H9 (cell line): ENCODE measurements around the gene LYRM1. TPM values are rescaled to one million over a fixed set of nuclear protein-coding genes. Genes with fewer than 3 reads are reported as not detected.
A peak's percentile ranks its signal among the peaks of the same experiment; 100 is the strongest.

ENCODE experiments used
- DNase-seq: peaks from one replicate; pipeline ENCODE4 v3.0.0-alpha.2; 2017
- H2AFZ ChIP-seq: one replicate; pipeline ENCODE4 v1.6.1; 2013; ENCODE audit warnings: mild to moderate bottlenecking, low read length, control low read depth, moderate library complexity
- H2AK5ac ChIP-seq: 2 replicates; pipeline ENCODE4 v1.6.1; 2013; ENCODE audit warnings: low read length, control low read depth, mixed read lengths; ENCODE audit not compliant: insufficient read length
- H2BK120ac ChIP-seq: one replicate; pipeline ENCODE4 v1.6.1; 2013; ENCODE audit warnings: low read depth, mild to moderate bottlenecking, low read length, control low read depth, inconsistent platforms; ENCODE audit not compliant: poor library complexity, severe bottlenecking
- H2BK12ac ChIP-seq: 2 replicates; pipeline ENCODE4 v1.6.1; 2013; ENCODE audit warnings: low read length, control low read depth, mixed read lengths, low read depth; ENCODE audit not compliant: insufficient read length
- H2BK15ac ChIP-seq: 2 replicates; pipeline ENCODE4 v1.6.1; 2013; ENCODE audit warnings: low read depth, low read length, control low read depth
- H2BK20ac ChIP-seq: one replicate; pipeline ENCODE4 v1.6.1; 2013; ENCODE audit warnings: low read depth, mild to moderate bottlenecking, low read length, control low read depth, inconsistent platforms; ENCODE audit not compliant: poor library complexity, severe bottlenecking
- H2BK5ac ChIP-seq: 2 replicates; pipeline ENCODE4 v1.6.1; 2013; ENCODE audit warnings: low read length, control low read depth, mixed read lengths; ENCODE audit not compliant: insufficient read length
- H3K14ac ChIP-seq: 2 replicates; pipeline ENCODE4 v1.6.1; 2013; ENCODE audit warnings: low read length, control low read depth; ENCODE audit not compliant: insufficient read depth
- H3K18ac ChIP-seq: 2 replicates; pipeline ENCODE4 v1.6.1; 2013; ENCODE audit warnings: low read depth, mild to moderate bottlenecking, mixed read lengths, low read length, control low read depth; ENCODE audit not compliant: insufficient read length
- H3K23ac ChIP-seq: 2 replicates; pipeline ENCODE4 v1.6.1; 2013; ENCODE audit warnings: low read length, control low read depth, mixed read lengths, low read depth; ENCODE audit not compliant: insufficient read length
- H3K23me2 ChIP-seq: 2 replicates; pipeline ENCODE4 v1.6.1; 2013; ENCODE audit warnings: low read depth, mild to moderate bottlenecking, mixed read lengths, low read length, control low read depth; ENCODE audit not compliant: insufficient read length, poor library complexity, severe bottlenecking
- H3K27ac ChIP-seq: 2 replicates; pipeline ENCODE4 v1.5.1; 2013; ENCODE audit warnings: low read length, control low read depth, mixed read lengths, low read depth; ENCODE audit not compliant: insufficient read length
- H3K27me3 ChIP-seq: 2 replicates; pipeline ENCODE4 v1.6.1; 2013; ENCODE audit warnings: low read length, control low read depth, inconsistent platforms; ENCODE audit not compliant: insufficient read depth
- H3K4ac ChIP-seq: 2 replicates; pipeline ENCODE4 v1.6.1; 2013; ENCODE audit warnings: low read depth, mild to moderate bottlenecking, control low read depth, inconsistent platforms, low read length, moderate library complexity
- H3K4me1 ChIP-seq: 2 replicates; pipeline ENCODE4 v1.6.1; 2013; ENCODE audit warnings: low read length, control low read depth, inconsistent platforms; ENCODE audit not compliant: insufficient read depth
- H3K4me2 ChIP-seq: 2 replicates; pipeline ENCODE4 v1.6.1; 2013; ENCODE audit warnings: low read length, control low read depth, mixed read lengths; ENCODE audit not compliant: insufficient read length, insufficient read depth
- H3K56ac ChIP-seq: 2 replicates; pipeline ENCODE4 v1.6.1; 2013; ENCODE audit warnings: low read depth, mild to moderate bottlenecking, mixed read lengths, low read length, control low read depth; ENCODE audit not compliant: insufficient read length
- H3K79me1 ChIP-seq: 2 replicates; pipeline ENCODE4 v1.6.1; 2013; ENCODE audit warnings: low read depth, mild to moderate bottlenecking, moderate library complexity, low read length, control low read depth, inconsistent platforms; ENCODE audit not compliant: insufficient read depth, poor library complexity, severe bottlenecking
- H3K79me2 ChIP-seq: 2 replicates; pipeline ENCODE4 v1.6.1; 2013; ENCODE audit warnings: low read length, control low read depth, inconsistent platforms; ENCODE audit not compliant: insufficient read depth
- H3K9ac ChIP-seq: 2 replicates; pipeline ENCODE4 v1.6.1; 2013; ENCODE audit warnings: low read length, control low read depth, mixed read lengths; ENCODE audit not compliant: insufficient read length; ENCODE audit errors: extremely low read depth
- H3K9me3 ChIP-seq: one replicate; pipeline ENCODE4 v1.6.1; 2013; ENCODE audit warnings: low read depth, low read length, inconsistent platforms; ENCODE audit not compliant: control insufficient read depth
- H3T11ph ChIP-seq: one replicate; pipeline ENCODE4 v1.6.1; 2013; ENCODE audit warnings: mild to moderate bottlenecking, low read length, control low read depth, inconsistent platforms
- H4K20me1 ChIP-seq: one replicate; pipeline ENCODE4 v1.6.1; 2013; ENCODE audit not compliant: control insufficient read depth, insufficient read length, insufficient read depth
- H4K5ac ChIP-seq: 2 replicates; pipeline ENCODE4 v1.6.1; 2013; ENCODE audit warnings: low read depth, mild to moderate bottlenecking, mixed read lengths, low read length, control low read depth; ENCODE audit not compliant: insufficient read length
- H4K8ac ChIP-seq: replicated peaks from 2 replicates; pipeline ENCODE4 v1.6.1; 2013; ENCODE audit warnings: low read length, control low read depth, mixed read lengths, low read depth; ENCODE audit not compliant: insufficient read length
- H4K91ac ChIP-seq: 2 replicates; pipeline ENCODE4 v1.6.1; 2013; ENCODE audit warnings: low read depth, mild to moderate bottlenecking, moderate library complexity, mixed read lengths, low read length, control low read depth; ENCODE audit not compliant: insufficient read length
- H3K27ac Mint-ChIP-seq, 3 experiments: 2 replicates in 2 of 3; 3 replicates in 1 of 3; pipeline ENCODE4 v1.8.0; 2020 to 2021; ENCODE audit warnings: mixed read lengths in 3 of 3, mild to moderate bottlenecking in 1 of 3, moderate library complexity in 1 of 3
- H3K27me3 Mint-ChIP-seq: 2 replicates; pipeline ENCODE4 v1.8.0; 2021; ENCODE audit warnings: low read depth, mild to moderate bottlenecking, moderate library complexity, mixed read lengths
- H3K36me3 Mint-ChIP-seq, 3 experiments: 2 replicates in 2 of 3; 3 replicates in 1 of 3; pipeline ENCODE4 v1.8.0; 2020 to 2021; ENCODE audit warnings: low read depth in 3 of 3, mixed read lengths in 3 of 3; ENCODE audit not compliant: insufficient read depth in 1 of 3
- H3K4me1 Mint-ChIP-seq, 2 experiments: 2 replicates each; pipeline ENCODE4 v1.8.0; 2020; ENCODE audit warnings: mixed read lengths in 2 of 2
- H3K4me3 Mint-ChIP-seq, 2 experiments: 2 replicates in 1 of 2; 3 replicates in 1 of 2; pipeline ENCODE4 v1.8.0; 2020 to 2021; ENCODE audit warnings: mild to moderate bottlenecking in 2 of 2, mixed read lengths in 2 of 2, moderate library complexity in 1 of 2
- H3K9me3 Mint-ChIP-seq, 2 experiments: 2 replicates in 1 of 2; 3 replicates in 1 of 2; pipeline ENCODE4 v1.8.0; 2020; ENCODE audit warnings: mild to moderate bottlenecking in 2 of 2, mixed read lengths in 2 of 2, moderate library complexity in 1 of 2
- WGBS: extraction: QIAGEN DNeasy Blood & Tissue Kit; methylation state at CpG from one replicate; pipeline ENCODE4 v1.1.7; 2013; ENCODE audit warnings: missing lambda C conversion rate, low lambda C conversion rate, mixed read lengths; ENCODE audit not compliant: insufficient read length; ENCODE audit errors: extremely low coverage; 5-methylcytosine and 5-hydroxymethylcytosine counted together
- long read RNA-seq: library from polyadenylated mRNA; unstranded; transcript quantifications from one replicate; pipeline ENCODE4 v2.0.0, GENCODE V29; 2020
- total RNA-seq: library from RNA; stranded (reverse); gene quantifications from 2 replicates; pipeline ENCODE4 v1.2.1, GENCODE V29; 2021
- TF ChIP-seq, protein P1 (sequence below): fragments of 200-600 bp; sonication (generic); conservative IDR thresholded peaks from 3 replicates; pipeline ENCODE4 v1.8.0; 2021; ENCODE audit warnings: antibody characterized with exemption, mild to moderate bottlenecking

LYRM1 gene, protein sequence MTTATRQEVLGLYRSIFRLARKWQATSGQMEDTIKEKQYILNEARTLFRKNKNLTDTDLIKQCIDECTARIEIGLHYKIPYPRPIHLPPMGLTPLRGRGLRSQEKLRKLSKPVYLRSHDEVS
- 9.6 and 10.6 TPM in 2 replicates for total RNA-seq
- long read RNA-seq, transcript LYRM1-201 (5 exons, 1,626 nt) = minor isoform, 7 of 61 reads
- long read RNA-seq, transcript LYRM1-208 (4 exons, 460 nt) = major isoform, 24 of 61 reads
- long read RNA-seq, transcript LYRM1-204 (4 exons, 1,558 nt) = minor isoform, 7 of 61 reads
- long read RNA-seq, partial matches to known transcripts = 2 of 61 reads
- long read RNA-seq, other reads (novel, unspliced or antisense) = 18 of 61 reads

DNA sequence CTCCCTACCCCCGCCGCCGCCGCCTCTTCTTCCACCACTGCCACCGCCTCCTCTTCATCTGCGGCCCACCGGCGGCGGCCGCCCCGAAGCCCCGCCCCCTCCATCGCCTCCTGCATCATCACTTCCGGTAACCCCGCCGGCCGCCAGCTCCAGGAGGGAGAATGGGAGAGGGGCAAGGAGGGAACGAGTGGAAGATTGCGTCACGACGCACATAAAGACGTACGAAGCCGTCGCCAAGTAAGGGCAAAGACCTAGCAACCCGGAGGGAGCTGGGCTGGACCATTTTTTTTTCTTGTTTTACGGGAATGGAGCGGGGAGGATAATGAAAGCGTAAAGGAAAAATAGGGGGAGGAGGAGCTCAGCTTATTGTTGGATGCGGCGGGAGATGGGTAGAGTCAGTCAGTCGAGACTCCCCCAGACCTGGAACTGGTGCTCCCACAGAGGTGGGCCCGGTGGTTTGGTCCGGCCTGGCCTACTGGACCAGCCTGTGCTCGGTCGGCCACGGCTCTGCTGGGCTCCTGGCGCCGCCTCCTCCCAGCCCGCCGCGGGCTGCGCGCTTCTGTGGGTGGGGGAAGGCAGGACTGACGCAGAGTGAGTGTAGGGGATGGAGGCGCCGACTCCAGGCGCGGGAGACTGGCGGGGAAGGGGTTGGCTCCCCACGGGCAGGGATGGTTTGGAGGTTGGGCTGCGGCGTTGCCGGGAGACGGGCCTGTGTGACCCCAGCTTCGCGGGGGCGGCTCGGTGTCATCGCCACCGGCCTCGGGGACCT, at the start of gene LYRM1, which contains the start of gene DCUN1D3:
Gene LYRM1, plus strand, starts transcription at position 473 of the 769 bp plus-strand sequence. CDS start 14,785 bp downstream, outside the sequence.
Gene DCUN1D3, minus strand, starts transcription at position 60 of the 769 bp plus-strand sequence. CDS start 37,820 bp downstream, outside the sequence.
- no peak within 1 kb of the TSS for H2AFZ ChIP-seq

More for the DNA sequence above, at the start of gene LYRM1, which contains the start of gene DCUN1D3:
- peak within 1 kb of the TSS; percentile 34 for H3K56ac ChIP-seq
- H3K79me2 ChIP-seq = peaks cover 14% of the 10 kb centered on the region; the same call in 1 of the 2 replicates
- H2BK20ac ChIP-seq = no peak within 1 kb of the TSS
- Mint-ChIP-seq H3K4me1 (peaks cover 51 to 55% of the 10 kb centered on the region in 2 experiments), H3K27me3 (no peaks in the 10 kb centered on the region), H3K36me3 (peaks cover 3 to 23% (median 18%) of the 10 kb centered on the region in 3 experiments; a peak in 6 of 7 replicates), H3K4me3 (peak within 1 kb of the TSS; percentile 75 to 96), H3K27ac (peak within 1 kb of the TSS; percentile 99 to 100 (median 100)), H3K9me3 (no peaks in the 10 kb centered on the region; a peak in 1 of 5 replicates)
- peaks cover 14% of the 10 kb centered on the region for H3K23me2 ChIP-seq
- peak within 1 kb of the TSS; percentile 75 for H2BK120ac ChIP-seq
- H3K27me3 ChIP-seq = no peaks in the 10 kb centered on the region
- WGBS = no CpG with 5 or more reads among the region's 62 CpGs
- no peak within 1 kb of the TSS for H2AK5ac ChIP-seq
- H3K4me1 ChIP-seq = no peaks in the 10 kb centered on the region
- peak; percentile 98 for DNase-seq
- no peak within 1 kb of the TSS for H3K23ac ChIP-seq
- H3T11ph ChIP-seq = no peak within 1 kb of the TSS
- peak within 1 kb of the TSS; percentile 79 for H3K4me2 ChIP-seq
- H2BK12ac ChIP-seq = peak within 1 kb of the TSS; percentile 1
- H4K91ac ChIP-seq = peak within 1 kb of the TSS; percentile 31
- H3K4ac ChIP-seq = peak within 1 kb of the TSS; percentile 52; the same call in 1 of the 2 replicates
- H3K9ac ChIP-seq = peak within 1 kb of the TSS; percentile 98
- no peak within 1 kb of the TSS for H2BK15ac ChIP-seq
- H3K18ac ChIP-seq = peak within 1 kb of the TSS; percentile 99
- H4K20me1 ChIP-seq = no peaks in the 10 kb centered on the region
- H3K14ac ChIP-seq = peak within 1 kb of the TSS; percentile 99
- TF ChIP-seq, protein P1, sequence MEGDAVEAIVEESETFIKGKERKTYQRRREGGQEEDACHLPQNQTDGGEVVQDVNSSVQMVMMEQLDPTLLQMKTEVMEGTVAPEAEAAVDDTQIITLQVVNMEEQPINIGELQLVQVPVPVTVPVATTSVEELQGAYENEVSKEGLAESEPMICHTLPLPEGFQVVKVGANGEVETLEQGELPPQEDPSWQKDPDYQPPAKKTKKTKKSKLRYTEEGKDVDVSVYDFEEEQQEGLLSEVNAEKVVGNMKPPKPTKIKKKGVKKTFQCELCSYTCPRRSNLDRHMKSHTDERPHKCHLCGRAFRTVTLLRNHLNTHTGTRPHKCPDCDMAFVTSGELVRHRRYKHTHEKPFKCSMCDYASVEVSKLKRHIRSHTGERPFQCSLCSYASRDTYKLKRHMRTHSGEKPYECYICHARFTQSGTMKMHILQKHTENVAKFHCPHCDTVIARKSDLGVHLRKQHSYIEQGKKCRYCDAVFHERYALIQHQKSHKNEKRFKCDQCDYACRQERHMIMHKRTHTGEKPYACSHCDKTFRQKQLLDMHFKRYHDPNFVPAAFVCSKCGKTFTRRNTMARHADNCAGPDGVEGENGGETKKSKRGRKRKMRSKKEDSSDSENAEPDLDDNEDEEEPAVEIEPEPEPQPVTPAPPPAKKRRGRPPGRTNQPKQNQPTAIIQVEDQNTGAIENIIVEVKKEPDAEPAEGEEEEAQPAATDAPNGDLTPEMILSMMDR = no peak
- H4K5ac ChIP-seq = peak within 1 kb of the TSS; percentile 43
- H3K27ac ChIP-seq = peak within 1 kb of the TSS; percentile 59
- peaks cover 5% of the 10 kb centered on the region for H3K79me1 ChIP-seq
- no peaks in the 10 kb centered on the region for H3K9me3 ChIP-seq
- peak within 1 kb of the TSS; percentile 25 for H2BK5ac ChIP-seq
- H4K8ac ChIP-seq = no peak within 1 kb of the TSS
